MCF 10A (cell line): ENCODE measurements around the gene AK5. TPM values are rescaled to one million over a fixed set of nuclear protein-coding genes. Genes with fewer than 3 reads are reported as not detected.
"Not testable (repeated sequence)": the region's sequence is repeated elsewhere in the genome, so short reads cannot be mapped to it uniquely, and the experiment has no call there.

Experiments used
- BruUV-seq: library from RNA; stranded (reverse); fragments of 400-500 nt; replicated peaks from 2 replicates; lab custom pipeline; 2021; lab: Mats Ljungman, UMichigan
- CTCF ChIA-PET: fragments of 300-600 bp; sonication (Branson Sonifier 250); formaldehyde crosslinking; extraction: SDS; loops from one replicate; lab custom pipeline; 2021; ENCODE audit warnings: antibody characterized with exemption, inconsistent platforms; lab: Yijun Ruan, JAX
- POLR2A ChIA-PET: fragments of 300-600, 350-650 bp; sonication (Branson Sonifier 250); formaldehyde crosslinking; extraction: SDS; loops from one replicate; lab custom pipeline; 2020; ENCODE audit warnings: antibody characterized with exemption, inconsistent platforms; lab: Yijun Ruan, JAX
- DNase-seq: peaks from one replicate; pipeline ENCODE4 v3.0.0-alpha.2; 2018; ENCODE audit not compliant: unreplicated experiment
- H3K27ac Mint-ChIP-seq: one replicate; pipeline ENCODE4 v1.8.0; 2022; ENCODE audit warnings: mild to moderate bottlenecking, low read depth, mixed read lengths; ENCODE audit not compliant: unreplicated experiment
- H3K27me3 Mint-ChIP-seq: one replicate; pipeline ENCODE4 v1.8.0; 2022; ENCODE audit warnings: mixed read lengths; ENCODE audit not compliant: insufficient read depth, unreplicated experiment
- H3K36me3 Mint-ChIP-seq: one replicate; pipeline ENCODE4 v1.8.0; 2022; ENCODE audit warnings: mild to moderate bottlenecking, moderate library complexity, mixed read lengths; ENCODE audit not compliant: insufficient read depth, unreplicated experiment
- H3K4me1 Mint-ChIP-seq: one replicate; pipeline ENCODE4 v1.8.0; 2022; ENCODE audit warnings: mixed read lengths; ENCODE audit not compliant: insufficient read depth, unreplicated experiment
- H3K4me3 Mint-ChIP-seq: one replicate; pipeline ENCODE4 v1.8.0; 2022; ENCODE audit warnings: mild to moderate bottlenecking, moderate library complexity, mixed read lengths; ENCODE audit not compliant: unreplicated experiment
- H3K9me3 Mint-ChIP-seq: one replicate; pipeline ENCODE4 v1.8.0; 2022; ENCODE audit warnings: mixed read lengths; ENCODE audit not compliant: unreplicated experiment
- CTCF ChIP-seq: fragments of 200-600 bp; IDR thresholded peaks from one replicate; pipeline ENCODE4 v1.8.0; 2022; ENCODE audit warnings: antibody characterized with exemption, mild to moderate bottlenecking; ENCODE audit not compliant: unreplicated experiment
- intact Hi-C: fragments of 100-400 bp; cut with micrococcal nuclease; formaldehyde crosslinking; loops from 2 replicates; pipeline ENCODE4 v1.14.1; 2022
- total RNA-seq: library from RNA; stranded (reverse); gene quantifications from 2 replicates; pipeline ENCODE4 v1.2.3, GENCODE V29; 2022

AK5 gene
- total RNA-seq, 1 experiment from 2014 or later: not detected

- Mint-ChIP-seq H3K4me3 (no peak overlapping the region), H3K4me1 (no peaks in the 10 kb centered on the region), H3K36me3 (no peaks in the 10 kb centered on the region), H3K9me3 (no peaks in the 10 kb centered on the region), H3K27me3 (no peaks in the 10 kb centered on the region), H3K27ac (no peak overlapping the region)
- BruUV-seq: no TSS peak
- TF ChIP-seq CTCF: no peak
- intact Hi-C loops: no loop called here
- ChIA-PET POLR2A (no interaction called here), CTCF (interaction anchor here (1.2 kb wide), 1 partner anchor 361 kb away, joined by 5 read pairs; no protein-coding TSS in a partner anchor)
- no peak for DNase-seq
These were observed 225.0 kb downstream of the AK5 start for GRCh38 chr1:77506771-77507170.

GRCh38 chr1:77509051-77509492 lies 227.3 kb downstream of the AK5 start:
- H3K4me1 Mint-ChIP-seq: no peaks in the 10 kb centered on the region
- DNase-seq: no peak
- intact Hi-C loops: no loop called here
- no TSS peak for BruUV-seq
- no peak overlapping the region for H3K4me3 Mint-ChIP-seq
- TF ChIP-seq CTCF: no peak
- H3K27ac Mint-ChIP-seq: no peak overlapping the region
- H3K36me3 Mint-ChIP-seq: no peaks in the 10 kb centered on the region
- H3K9me3 Mint-ChIP-seq: no peaks in the 10 kb centered on the region
- no peaks in the 10 kb centered on the region for H3K27me3 Mint-ChIP-seq
- POLR2A ChIA-PET: no interaction called here
- CTCF ChIA-PET: interaction anchor here (0.5 to 3.7 kb wide), 6 partner anchors 20 to 1570 kb away, joined by 3 to 15 read pairs (median 4); no protein-coding TSS in a partner anchor

GRCh38 chr1:77509898-77510297 lies 228.1 kb downstream of the AK5 start:
- no peaks in the 10 kb centered on the region for H3K4me1 Mint-ChIP-seq
- H3K36me3 Mint-ChIP-seq: no peaks in the 10 kb centered on the region
- CTCF ChIA-PET: interaction anchor here (1.1 to 3.7 kb wide), 2 partner anchors 19 to 23 kb away, joined by 3 to 15 read pairs; no protein-coding TSS in a partner anchor
- H3K27ac Mint-ChIP-seq: no peak overlapping the region
- no peaks in the 10 kb centered on the region for H3K27me3 Mint-ChIP-seq
- POLR2A ChIA-PET: no interaction called here
- no peaks in the 10 kb centered on the region for H3K9me3 Mint-ChIP-seq
- no peak for TF ChIP-seq CTCF
- no TSS peak for BruUV-seq
- H3K4me3 Mint-ChIP-seq: no peak overlapping the region
- no peak for DNase-seq
- intact Hi-C loops: no loop called here

GRCh38 chr1:77511440-77511840 lies 229.6 kb downstream of the AK5 start:
- DNase-seq: no peak
- H3K9me3 Mint-ChIP-seq: no peaks in the 10 kb centered on the region
- H3K36me3 Mint-ChIP-seq: no peaks in the 10 kb centered on the region
- no peak overlapping the region for H3K27ac Mint-ChIP-seq
- H3K4me1 Mint-ChIP-seq: no peaks in the 10 kb centered on the region
- BruUV-seq: no TSS peak
- intact Hi-C loops: no loop called here
- ChIA-PET CTCF (interaction anchor here (0.5 to 3.7 kb wide), 3 partner anchors 11 to 22 kb away, joined by 3 to 15 read pairs (median 3); no protein-coding TSS in a partner anchor), POLR2A (interaction anchor here (1.0 kb wide), 1 partner anchor 10 kb away, joined by 3 read pairs; no protein-coding TSS in a partner anchor)
- no peak overlapping the region for H3K4me3 Mint-ChIP-seq
- no peaks in the 10 kb centered on the region for H3K27me3 Mint-ChIP-seq
- TF ChIP-seq CTCF: no peak

GRCh38 chr1:77512650-77513049 lies 230.8 kb downstream of the AK5 start:
- H3K36me3 Mint-ChIP-seq, POLR2A ChIA-PET, DNase-seq: not testable (repeated sequence)

More at GRCh38 chr1:77512650-77513049, 230.8 kb downstream of the AK5 start:
- CTCF ChIA-PET, H3K27me3 Mint-ChIP-seq, intact Hi-C loops, H3K4me3 Mint-ChIP-seq, BruUV-seq, H3K9me3 Mint-ChIP-seq, H3K4me1 Mint-ChIP-seq, H3K27ac Mint-ChIP-seq: not testable (repeated sequence)
